H4 (cell line): ENCODE measurements around the gene SETD5. TPM values are rescaled to one million over a fixed set of nuclear protein-coding genes. Genes with fewer than 3 reads are reported as not detected.

Source experiments
- DNase-seq: peaks from one replicate; pipeline ENCODE4 v3.0.0-alpha.2; 2015; ENCODE audit warnings: low spot score
- total RNA-seq: library from RNA; depleted of rRNA; stranded (reverse); fragments of >200 nt; shearing (Covaris generic); gene quantifications from 2 replicates; pipeline ENCODE4 v1.2.3, GENCODE V29; 2014

Gene SETD5
- total RNA-seq, 1 experiment from 2014 or later: 43.1 TPM

DNA sequence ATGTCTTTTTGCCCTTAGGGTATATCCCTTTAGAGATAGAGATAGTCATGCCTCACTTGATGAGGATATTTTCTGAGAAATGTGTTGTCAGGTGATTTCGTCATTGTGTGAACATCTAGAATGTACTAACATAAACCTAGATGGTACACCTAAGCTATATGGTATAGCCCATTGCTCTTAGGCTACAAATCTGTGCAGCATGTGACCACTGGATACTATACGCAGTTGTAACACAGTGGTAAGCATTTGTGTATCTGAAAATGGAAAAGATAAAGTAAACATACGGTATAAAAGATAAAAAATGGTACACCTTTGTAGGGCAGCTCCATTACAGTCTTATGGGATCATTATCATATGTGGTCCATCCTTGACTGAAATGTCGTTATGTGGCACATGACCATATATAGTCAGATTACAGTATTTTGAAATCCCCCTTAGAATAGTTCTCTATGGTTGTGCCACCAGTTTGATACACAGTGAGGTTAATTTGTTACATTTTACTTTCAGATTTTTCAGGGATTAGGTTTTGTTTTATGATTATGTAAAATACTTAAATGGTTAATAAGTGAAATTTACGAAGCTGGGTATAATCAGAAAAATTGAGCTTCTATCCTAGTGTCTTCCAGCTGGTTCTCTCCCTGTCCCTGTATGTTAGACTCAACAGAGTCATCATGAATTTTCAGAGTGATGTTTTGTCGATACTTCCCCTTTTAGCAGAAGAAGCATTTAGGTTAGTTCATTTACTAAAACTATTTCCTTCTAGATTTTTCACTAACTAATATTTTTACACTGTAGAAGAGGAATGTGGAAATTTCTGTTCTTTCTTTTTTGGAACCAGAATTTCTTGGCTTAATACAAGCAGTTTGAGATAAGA lies 12.8 kb downstream of the SETD5 start:
- DNase-seq: no peak

DNA sequence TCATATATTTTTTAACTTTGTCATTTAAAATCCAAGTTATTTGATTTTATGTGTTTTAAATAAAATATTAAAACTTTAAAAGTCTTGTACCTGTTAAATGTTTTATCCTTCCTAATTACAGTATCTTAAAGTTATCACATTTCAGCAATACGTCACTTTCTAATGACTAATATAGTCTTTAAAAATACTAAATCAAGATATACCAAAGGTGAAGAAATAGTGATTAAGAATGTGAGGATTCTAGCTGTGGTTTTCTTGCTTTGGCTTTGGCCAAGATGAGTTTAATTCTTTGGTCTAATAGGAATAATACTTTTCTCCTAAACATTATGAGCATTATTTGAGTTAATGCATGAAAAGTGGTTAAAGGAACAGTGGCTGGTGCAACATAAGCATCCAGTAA lies 13.9 kb downstream of the SETD5 start:
- DNase-seq: no peak

DNA sequence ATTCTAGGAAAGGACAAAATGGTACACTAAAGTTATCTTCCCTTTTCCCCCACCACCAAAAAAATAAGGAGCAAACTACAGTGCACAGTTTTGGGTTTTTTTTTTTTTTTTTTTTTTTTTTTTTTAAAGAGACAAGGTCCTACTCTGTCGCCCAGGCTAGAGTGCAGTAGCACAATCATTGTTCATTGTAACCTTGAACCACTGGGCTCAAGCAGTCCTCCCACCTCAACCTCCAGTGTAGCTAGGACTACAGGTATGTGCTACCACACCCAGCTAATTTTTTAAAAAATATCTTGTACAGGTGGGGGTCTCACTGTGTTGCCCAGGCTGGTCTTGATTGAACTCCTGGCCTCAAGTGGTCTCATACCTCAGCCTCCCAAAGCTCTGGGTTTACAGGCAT lies 14.9 kb downstream of the SETD5 start:
- no peak for DNase-seq

DNA sequence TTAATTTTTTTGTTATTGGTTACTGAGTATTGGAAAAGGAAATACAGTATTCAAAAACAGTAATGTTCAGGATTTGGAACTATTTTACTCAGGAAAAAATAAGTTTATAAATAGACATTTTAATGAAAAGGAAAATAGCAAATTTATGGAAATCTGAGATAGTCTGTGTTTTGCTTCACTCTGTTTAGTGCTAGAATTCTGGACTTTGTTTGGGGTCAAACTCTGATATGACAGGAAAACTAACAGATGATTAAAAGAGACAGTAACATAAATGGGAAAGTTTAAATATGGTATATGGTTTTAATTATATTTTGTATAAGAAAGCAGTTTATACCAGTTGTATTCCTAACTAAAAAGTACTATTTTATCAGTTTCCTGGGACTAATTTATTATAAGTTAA lies 17.4 kb downstream of the SETD5 start:
- DNase-seq: no peak

DNA sequence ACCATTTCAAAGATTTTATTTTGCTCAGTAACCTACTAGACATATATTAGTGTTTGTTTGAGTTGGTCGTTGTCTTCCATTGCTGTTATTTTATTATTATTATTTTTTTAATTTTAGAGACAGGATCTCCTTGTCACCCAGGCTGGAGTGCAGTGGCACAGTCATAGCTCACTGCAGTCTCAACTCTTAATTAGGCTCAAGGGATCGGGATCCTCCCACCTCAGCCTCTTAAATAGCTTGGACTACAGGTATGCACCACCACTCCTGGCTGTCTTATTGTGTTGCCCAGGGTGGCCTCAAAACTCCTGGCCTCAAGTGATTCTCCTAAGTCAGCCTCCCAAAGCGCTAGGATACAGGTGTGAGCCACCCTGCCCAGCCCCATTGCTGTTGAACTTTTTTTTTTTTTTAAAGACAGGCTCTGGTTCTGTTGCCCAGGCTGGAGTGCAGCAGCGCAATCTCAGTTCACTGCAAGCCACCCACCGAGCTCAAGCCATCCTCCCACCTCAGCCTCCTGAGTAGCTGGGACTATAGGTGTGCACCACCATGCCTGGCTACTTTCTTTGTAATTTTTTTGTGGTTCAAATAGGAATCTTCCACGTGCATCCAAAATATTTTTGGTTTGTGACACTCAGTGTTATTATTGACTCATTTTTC lies 18.2 kb downstream of the SETD5 start:
- no peak for DNase-seq

DNA sequence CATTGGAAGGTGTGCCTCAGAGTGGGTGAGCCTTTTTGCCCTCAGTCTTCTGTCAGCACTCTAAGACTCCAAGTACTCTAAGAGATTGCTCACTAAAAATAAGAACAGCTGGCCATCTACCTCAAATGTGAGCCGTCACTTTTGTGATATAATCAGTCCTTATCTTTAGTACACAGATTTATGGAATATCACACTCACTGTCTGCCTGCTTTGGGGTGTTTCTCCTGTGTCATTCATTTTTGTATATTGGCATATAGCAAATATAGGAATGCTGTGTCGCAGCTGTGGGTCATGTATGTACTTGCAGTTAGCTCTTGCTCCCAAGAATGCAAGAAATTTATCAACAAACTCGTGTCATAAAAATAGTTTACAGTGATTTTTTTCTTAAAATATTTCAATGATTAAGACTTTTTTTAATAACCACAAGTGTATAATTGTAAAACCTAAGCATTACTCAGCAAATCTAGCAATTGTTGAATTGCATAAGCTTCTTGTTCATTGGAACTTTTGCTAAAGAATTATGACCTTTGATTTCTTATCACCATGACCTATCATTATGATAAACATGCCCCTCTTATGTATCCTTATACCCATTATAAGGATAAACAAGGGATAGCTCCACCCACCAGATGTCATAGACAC lies 18.8 kb downstream of the SETD5 start:
- no peak for DNase-seq

DNA sequence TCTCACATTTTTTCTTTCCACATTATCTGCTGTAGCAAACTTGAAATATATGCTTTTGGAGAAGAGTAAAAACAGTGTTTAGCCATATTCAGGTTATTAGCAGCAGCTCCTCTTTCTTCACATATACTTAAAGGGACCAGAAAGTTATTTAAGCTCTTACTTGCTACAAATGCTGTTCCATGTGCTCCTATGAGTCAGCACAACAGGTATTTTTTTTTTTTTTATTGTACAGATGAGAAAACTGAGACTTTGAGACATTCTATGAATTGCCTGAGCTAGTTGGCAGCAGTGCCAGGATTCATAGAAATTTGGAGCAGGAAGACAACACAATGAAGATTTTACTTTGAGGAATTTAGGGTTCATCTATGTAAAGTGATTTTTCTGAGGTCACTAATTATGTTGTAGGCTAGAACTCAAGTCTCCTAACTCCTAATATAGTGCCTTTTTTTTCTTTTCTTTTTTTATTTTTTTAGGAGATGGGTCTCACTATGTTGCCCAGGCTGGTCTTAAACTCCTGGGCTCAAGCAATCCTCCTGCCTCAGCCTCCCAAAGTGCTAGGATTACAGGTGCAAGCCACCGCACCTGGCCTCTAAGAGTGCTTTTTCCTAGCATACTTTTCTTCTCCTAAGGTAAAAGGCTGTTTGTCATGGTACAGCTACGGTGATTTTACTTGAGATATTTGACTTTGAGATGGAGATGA lies 23.6 kb downstream of the SETD5 start:
- peak; percentile 37 for DNase-seq

DNA sequence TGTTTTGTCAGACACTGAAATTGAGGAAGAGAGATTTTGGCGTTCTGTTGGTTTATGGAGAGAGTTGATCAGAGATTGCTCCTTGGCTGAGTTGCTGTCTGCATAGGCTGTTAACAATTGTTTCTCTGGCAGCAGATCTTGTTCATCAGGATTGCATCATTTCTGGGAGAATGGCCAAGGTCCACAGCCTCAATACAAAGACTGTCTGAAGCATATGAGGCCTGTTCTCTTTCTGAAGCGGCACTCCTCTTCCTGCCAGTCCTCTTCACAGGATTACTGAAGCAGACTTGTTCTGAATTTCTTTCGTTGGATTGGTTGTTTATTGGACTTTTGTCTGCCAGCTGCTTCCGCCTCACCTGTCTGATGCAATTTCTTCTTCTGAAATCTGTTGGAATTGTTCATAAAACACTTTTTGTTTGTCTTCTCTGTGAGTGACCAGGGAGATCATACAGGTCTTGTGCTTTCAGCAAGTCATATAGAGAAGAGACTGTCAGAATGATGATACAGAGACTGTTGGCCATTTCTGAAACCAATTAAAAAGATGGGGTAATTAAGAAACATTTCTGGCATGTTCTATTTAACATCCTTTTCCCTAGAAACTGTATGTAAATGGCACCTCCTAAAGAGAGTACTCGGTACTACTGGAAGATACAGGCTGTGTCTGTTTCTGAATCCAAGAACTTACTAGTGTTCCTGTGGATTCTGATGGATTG lies 25.5 kb downstream of the SETD5 start:
- peak; percentile 93 for DNase-seq

DNA sequence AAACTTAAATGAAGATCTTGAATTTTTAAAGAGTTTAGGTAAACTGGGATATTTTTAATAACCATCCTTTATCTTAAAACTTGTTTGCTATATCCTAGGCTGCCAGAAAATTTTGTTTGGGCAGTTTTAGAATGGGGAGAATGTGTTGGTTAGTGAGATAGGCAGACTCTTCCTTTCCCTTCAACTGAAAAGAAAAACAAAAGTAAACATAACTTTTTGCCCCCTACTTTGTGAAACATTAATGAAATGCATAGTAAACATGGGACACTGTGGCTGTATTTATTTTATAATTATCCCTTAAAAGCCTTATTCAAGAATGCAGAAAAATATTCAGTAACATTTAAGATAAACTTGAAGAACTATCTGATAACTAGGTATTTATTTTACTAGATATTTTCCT lies 31.0 kb downstream of the SETD5 start:
- no peak for DNase-seq

DNA sequence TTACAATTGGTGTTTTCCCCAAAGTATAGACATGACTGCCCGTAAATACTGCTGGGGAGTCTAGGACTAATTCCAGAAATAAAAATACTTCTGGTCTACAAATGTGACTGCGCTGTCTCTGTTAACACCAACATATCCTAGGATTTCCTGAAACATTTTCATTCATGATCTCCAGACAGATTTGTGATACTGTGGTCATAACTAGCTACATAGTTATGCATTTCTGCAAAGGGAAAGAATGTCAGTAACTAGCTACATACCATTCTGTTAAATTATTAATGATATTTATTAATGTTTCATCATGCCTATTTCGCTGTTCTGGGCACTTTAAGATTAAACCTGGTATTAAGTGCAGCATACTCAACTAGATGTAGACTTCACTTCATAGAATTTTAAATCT lies 33.3 kb downstream of the SETD5 start:
- DNase-seq: no peak

DNA sequence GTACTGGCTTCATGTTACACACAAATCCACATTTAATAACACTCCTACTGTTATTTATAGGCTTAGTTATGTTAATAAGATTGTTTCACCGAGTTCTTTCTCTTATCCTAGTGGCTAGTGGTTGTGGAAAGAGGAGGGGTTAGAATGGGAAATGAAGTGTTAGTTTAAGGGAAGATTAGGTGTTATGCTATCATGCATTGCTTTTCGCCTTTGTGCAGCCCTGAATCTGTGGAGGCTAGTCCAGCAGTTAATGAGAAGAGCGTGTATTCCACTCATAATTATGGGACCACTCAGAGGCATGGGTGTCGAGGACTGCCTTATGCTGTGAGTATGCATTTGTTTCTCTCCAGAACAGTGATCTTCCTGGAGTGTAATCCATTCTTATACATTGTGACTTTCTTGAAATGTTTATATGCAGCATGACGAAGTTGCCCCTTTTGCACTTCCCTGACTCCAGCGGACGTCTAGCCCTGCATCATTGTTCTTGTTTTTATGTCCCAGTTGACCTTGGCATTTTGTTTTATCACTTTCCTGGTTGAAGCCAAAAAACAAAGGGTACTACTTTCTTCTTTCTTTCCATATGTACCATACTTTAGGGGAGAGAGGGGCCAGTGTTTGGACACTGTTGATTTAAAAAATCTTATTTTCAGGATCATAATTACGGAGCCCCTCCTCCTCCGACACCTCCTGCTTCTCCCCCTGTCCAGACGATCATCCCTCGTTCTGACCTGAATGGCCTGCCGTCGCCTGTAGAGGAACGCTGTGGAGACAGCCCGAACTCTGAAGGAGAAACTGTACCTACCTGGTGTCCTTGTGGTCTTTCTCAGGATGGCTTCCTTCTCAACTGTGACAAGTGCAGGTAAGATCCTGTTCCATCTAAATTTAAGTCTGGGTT lies 36.5 kb downstream of the SETD5 start:
- DNase-seq: no peak

DNA sequence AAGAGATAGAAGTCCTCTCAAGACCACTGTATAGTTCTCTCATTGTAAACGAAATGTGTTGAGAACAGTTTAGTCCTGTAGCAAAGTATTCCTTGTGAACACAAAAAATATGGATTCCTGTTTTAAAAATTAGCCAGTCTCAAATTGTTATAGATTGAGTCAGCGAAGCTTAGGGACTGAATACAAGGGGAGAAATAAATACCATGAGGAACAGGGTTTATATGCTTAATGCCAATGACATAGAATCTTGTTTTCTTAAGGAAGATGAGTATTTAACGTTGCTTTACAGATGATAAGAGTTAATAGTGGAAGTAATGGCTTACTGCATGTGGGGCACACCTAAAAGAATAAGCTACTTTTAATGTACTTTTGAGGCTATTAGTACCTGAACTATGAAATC lies 37.9 kb downstream of the SETD5 start:
- no peak for DNase-seq

DNA sequence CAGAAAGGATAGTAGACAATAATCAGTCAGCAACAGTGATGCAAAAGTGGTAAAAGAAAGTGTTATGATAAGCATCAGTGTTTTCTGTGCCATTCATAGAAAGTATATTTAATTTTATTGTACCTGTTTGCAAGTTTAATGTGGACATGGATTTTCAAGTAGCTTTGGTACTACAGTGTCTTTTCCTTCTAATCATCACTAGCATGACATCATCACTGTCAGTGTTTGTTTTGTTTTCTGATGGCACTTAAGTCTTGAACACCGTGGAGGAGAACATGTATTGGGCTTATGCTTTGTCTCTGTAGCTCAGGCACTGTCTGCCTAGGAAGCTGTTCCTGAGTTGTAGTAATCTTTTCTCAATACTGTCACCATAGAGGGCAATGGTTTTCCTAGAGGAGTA lies 41.9 kb downstream of the SETD5 start:
- no peak for DNase-seq

DNA sequence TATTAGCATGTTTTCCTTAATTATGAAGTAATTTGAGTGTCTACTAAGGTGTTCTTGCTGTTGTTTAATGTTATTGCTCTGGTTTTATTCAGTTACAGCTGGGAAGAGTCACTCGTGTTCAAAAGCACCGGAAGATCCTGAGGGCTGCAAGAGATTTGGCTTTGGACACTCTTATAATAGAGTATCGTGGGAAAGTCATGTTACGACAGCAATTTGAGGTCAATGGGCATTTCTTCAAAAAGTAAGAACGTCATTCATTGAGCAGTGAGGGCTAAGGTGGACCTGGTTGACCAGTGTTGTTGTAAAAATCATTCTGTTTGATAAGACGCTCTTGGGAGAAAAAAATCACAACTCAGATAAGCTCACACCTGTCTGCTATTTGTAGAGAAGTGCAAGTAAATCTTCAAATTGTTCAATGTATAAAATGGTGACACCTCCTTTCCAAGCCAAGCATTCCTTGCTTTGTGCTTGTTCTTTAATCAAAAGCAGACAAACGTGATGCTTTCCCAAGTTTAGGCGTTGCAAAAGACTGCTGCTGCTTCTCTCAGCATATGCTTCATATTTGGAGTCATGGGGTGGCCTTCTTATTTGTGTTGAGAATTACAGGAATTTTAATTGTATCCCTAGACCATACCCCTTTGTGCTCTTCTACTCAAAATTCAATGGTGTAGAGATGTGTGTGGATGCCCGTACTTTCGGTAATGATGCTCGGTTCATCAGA lies 44.2 kb downstream of the SETD5 start:
- DNase-seq: no peak

DNA sequence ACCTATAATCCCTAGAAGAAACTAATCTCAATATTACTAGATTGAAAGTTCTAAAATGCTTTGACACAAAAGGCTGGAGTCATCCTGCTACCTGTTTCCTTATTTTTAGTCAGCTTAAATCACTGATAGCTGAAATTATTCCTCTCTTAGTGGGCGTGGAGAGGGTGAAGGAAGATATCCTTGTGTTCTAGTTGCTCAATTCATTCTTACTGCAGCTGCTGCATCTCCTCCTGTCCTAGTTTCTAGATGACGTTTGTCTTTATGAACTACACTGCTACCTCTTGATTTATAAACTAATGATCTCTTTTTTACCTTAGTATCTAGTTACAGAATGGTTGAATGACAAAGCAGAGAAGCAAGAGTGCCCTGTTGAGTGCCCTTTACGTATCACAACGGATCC lies 50.7 kb downstream of the SETD5 start:
- DNase-seq: no peak

DNA sequence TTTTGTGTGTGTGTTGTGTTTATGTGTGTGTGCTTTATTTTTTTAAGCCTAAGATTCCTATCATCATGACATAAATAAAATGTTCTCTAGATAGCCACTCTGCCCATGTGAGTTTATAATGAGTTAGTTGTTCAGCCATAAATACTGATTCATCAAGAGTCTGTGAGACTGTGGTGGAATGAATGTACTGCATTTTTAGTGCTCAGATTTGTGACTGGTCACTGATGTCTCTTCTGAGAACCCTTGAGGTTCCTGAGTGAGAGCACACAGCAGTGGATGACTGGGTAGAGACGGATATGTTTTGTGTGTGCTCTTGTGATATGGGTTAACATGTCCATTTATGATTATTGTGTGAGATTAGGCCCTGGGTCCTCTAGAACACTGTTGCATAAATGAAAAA lies 51.2 kb downstream of the SETD5 start:
- no peak for DNase-seq

DNA sequence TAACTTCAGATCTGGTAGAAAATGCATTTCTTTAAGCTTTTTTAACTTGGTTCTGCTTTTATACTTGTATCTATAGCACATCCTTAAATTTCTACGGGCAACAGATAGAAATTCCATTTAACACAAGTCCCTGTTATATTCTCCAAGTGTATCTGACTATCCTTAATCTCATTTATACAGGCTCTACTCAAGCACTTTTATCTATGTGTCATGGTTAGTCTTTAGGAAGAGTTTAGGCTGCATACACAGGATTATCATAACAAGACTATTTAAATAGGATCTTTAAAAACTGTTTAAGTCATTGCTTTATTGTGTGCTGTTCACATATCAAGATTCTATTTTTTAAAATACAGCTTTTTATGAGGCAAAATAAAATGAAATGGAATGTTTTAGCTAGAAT lies 52.7 kb downstream of the SETD5 start:
- no peak for DNase-seq

DNA sequence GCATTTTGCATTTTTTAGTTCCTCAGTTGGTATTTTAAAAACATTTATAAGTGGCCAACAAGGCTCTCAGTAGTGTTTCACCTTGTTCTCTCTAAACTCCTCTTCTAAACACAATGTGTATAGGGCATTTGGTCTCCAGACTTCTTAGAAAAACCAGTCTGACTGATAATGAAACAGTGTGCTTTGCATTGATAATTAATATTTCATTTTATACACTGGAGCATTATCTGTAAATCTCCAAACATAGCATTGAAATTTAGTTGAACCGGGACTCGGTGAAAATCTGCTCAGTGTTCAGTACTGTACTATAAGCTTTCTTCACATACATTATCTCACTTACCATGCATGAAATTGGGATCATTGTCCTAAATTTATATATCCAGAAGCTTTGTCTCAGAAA lies 53.6 kb downstream of the SETD5 start:
- no peak for DNase-seq

DNA sequence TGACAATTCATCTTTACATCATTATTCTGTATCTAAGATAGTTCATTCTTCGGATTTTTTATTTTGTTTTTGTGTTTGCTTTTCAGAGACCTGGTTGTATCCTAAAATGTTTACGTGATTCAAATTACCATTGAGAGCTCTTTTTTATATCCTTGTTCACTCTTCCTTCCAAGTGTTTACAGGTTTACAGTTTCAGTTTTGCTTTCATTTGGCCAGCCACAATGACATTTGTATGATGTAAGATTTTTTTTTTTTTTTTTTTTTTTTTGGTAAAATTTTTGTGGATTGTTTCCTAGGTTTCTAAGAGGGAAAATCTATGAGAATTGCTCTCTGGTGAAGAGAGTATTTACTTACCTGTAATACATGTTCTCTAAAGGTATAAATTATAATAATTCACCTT lies 55.0 kb downstream of the SETD5 start:
- no peak for DNase-seq

DNA sequence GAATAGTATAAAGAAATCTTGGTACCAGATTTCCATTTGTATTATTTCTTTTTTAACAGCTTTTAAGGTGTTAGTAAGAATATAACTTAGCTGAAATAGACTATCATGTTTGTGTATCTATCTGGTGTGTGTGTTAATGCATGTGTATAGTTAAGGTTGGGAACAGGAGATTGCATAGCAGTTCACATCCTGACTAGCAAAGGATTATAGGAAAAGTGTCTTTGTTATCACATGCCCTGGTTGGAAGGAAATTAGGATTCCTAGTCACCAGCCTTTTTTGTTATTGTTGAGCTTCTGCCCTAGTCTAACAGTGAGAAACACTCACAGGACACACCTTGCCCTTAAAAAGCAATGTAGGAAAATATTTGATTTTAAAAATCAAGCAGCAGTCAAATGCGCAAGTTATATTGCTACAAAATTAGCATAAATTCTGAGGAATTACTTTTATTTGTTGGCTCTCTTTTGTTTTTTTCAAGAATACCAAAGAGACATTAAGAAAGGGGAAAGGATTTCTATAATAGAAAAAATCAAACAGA lies 58.2 kb downstream of the SETD5 start:
- DNase-seq: no peak
